Muscle of leg (tissue), 11 donors: ENCODE data around the gene LRMDA. TPM values are rescaled to one million over a fixed set of nuclear protein-coding genes. Genes with fewer than 3 reads are reported as not detected.

Source experiments
- DNase-seq: peaks from one replicate; pipeline ENCODE4 v3.0.0; 2013
- H3K27ac ChIP-seq: one replicate; pipeline ENCODE4 v1.5.1; 2013; ENCODE audit warnings: mild to moderate bottlenecking, low read length, control low read depth
- H3K27me3 ChIP-seq: one replicate; pipeline ENCODE4 v1.6.1; 2013; ENCODE audit warnings: low read length; ENCODE audit not compliant: control insufficient read depth, insufficient read depth
- H3K36me3 ChIP-seq: one replicate; pipeline ENCODE4 v1.6.1; 2013; ENCODE audit warnings: low read length; ENCODE audit not compliant: control insufficient read depth, insufficient read depth
- H3K4me1 ChIP-seq: one replicate; pipeline ENCODE4 v1.6.1; 2013; ENCODE audit warnings: low read length; ENCODE audit not compliant: control insufficient read depth, insufficient read depth
- H3K4me3 ChIP-seq: one replicate; pipeline ENCODE4 v1.5.1; 2013; ENCODE audit warnings: low read length, control low read depth
- H3K9me3 ChIP-seq: replicated peaks from 2 replicates; pipeline ENCODE4 v1.6.1; 2013; ENCODE audit warnings: low read depth, low read length; ENCODE audit not compliant: control insufficient read depth
- WGBS: methylation state at CpG from one replicate; pipeline ENCODE4 v1.1.5; 2013; ENCODE audit warnings: missing lambda C conversion rate; ENCODE audit not compliant: insufficient coverage; 5-methylcytosine and 5-hydroxymethylcytosine counted together
- polyA plus RNA-seq, 8 donors: library from polyadenylated mRNA; unstranded; fragments of 120-200 nt; gene quantifications; one replicate each; pipeline versions ENCODE4 v1.2.1 to v1.2.3, GENCODE V29; 2013; ENCODE audit warnings: inconsistent platforms in 1 of 8, low replicate concordance in 1 of 8; ENCODE audit not compliant: insufficient read length in 8 of 8, insufficient read depth in 1 of 8
- total RNA-seq: library from RNA; stranded (reverse); fragments of 120-200 nt; gene quantifications from one replicate; pipeline ENCODE4 v1.2.4, GENCODE V29; 2013

LRMDA gene
- total and polyA plus RNA-seq, 9 donors = 4.8 to 7.9 (median 5.7) TPM

- no peaks in the 10 kb centered on the region for H3K36me3 ChIP-seq
- DNase-seq = no peak
- no peak overlapping the region for H3K4me3 ChIP-seq
- no peaks in the 10 kb centered on the region for H3K4me1 ChIP-seq
- no peak overlapping the region for H3K27ac ChIP-seq
- H3K27me3 ChIP-seq = no peaks in the 10 kb centered on the region
- WGBS = 51% methylated on average over 4 of the region's 4 CpGs
- H3K9me3 ChIP-seq = no peaks in the 10 kb centered on the region
Observed at GRCh38 chr10:76178532-76179292, 747.3 kb downstream of the LRMDA start.

GRCh38 chr10:76179806-76180205 lies 748.4 kb downstream of the LRMDA start:
- Histone ChIP-seq H3K36me3 (no peaks in the 10 kb centered on the region), H3K9me3 (no peaks in the 10 kb centered on the region), H3K4me3 (no peak overlapping the region), H3K27ac (no peak overlapping the region), H3K4me1 (no peaks in the 10 kb centered on the region), H3K27me3 (no peaks in the 10 kb centered on the region)
- WGBS = 100% methylated on average over 4 of the region's 5 CpGs
- DNase-seq = no peak

- Histone ChIP-seq H3K4me3 (no peak overlapping the region), H3K27me3 (peaks cover 2% of the 10 kb centered on the region), H3K36me3 (no peaks in the 10 kb centered on the region), H3K9me3 (no peaks in the 10 kb centered on the region), H3K27ac (no peak overlapping the region), H3K4me1 (no peaks in the 10 kb centered on the region)
- no peak for DNase-seq
- no CpG with 5 or more reads among the region's 5 CpGs for WGBS
Observed at GRCh38 chr10:76184647-76185046, 753.2 kb downstream of the LRMDA start.

DNA sequence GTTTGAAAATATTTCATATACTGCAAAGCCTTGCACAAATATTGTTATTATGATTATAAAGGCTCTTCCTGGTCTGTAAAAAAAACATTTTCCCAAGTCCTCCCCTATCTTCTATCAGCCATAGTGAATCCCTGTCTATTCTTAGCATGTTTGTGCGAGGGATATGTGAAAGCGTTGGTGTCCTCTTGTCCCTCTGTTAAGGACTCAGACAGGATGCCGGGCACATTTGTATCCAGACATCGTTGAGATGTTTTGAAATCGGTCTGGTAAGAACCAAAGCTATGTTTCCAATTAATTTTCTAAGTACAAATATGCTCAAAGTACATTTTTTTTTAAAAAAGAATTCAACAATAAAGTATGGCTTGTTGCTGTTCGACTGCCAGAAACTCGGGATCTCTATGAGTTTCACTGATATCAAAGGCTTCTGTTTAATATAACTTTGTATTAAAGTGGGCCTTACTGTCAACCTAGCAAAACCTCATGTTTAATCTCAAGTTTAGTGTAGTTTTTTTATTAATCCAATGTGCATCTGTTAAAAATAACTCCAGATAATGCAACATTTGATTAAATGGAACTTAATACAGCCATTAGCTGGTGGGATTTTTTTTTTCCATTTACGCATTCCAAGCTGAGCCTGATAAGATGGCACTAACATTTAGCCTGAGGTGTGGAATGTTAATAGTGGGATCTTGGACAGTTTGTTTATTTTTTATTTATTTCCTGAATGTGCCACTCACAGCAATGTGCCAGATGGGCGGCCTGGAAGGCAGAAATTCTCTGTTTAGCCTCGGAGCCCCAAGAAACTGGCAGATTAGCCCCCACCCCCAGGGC lies 754.3 kb downstream of the LRMDA start:
- Histone ChIP-seq H3K27me3 (peaks cover 2% of the 10 kb centered on the region), H3K4me1 (no peaks in the 10 kb centered on the region), H3K9me3 (no peaks in the 10 kb centered on the region), H3K4me3 (no peak overlapping the region), H3K27ac (no peak overlapping the region), H3K36me3 (no peaks in the 10 kb centered on the region)
- 90% methylated on average over 2 of the region's 10 CpGs for WGBS
- no peak for DNase-seq

- no peaks in the 10 kb centered on the region for H3K36me3 ChIP-seq
- no peak overlapping the region for H3K27ac ChIP-seq
- no peaks in the 10 kb centered on the region for H3K9me3 ChIP-seq
- peaks cover 2% of the 10 kb centered on the region for H3K27me3 ChIP-seq
- H3K4me3 ChIP-seq = no peak overlapping the region
- no CpG with 5 or more reads among the region's 3 CpGs for WGBS
- DNase-seq = no peak
- H3K4me1 ChIP-seq = no peaks in the 10 kb centered on the region
Observed at GRCh38 chr10:76188216-76188615, 756.8 kb downstream of the LRMDA start.

DNA sequence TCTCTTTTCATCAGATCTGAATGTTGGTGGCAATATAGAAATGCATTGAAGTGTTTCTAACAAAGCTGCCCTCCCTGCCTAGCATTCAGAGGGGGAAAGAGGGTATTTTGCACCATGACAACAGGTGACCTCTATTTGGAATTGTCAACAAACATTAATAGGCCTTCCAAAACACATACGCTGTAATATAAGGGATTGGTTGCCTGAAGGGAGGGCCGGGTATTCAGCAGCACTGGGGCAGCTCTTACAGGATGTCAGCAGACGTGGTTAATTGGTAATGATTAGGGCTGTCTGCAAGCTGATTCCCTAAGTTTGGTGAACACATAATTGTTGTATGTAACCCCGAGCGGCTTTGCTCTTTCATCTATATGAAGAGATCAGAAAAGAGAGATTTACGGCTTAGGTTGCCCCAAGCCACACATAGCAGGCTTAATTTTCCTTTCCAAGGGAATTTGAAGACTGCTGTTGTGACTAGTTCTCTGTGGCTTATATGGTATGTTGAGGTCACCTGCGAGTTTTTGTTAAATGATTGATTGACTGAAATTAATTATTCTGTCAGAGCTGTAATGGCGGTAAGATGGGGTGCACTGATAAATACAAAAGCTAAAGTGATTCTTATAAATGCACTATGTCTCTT lies 759.3 kb downstream of the LRMDA start:
- H3K27me3 ChIP-seq = peaks cover 2% of the 10 kb centered on the region
- WGBS = 87% methylated on average over 2 of the region's 8 CpGs

GRCh38 chr10:76191336-76191735 lies 759.9 kb downstream of the LRMDA start:
- Histone ChIP-seq H3K4me1 (peaks cover 4% of the 10 kb centered on the region), H3K9me3 (no peaks in the 10 kb centered on the region), H3K36me3 (no peaks in the 10 kb centered on the region), H3K4me3 (no peak overlapping the region), H3K27ac (no peak overlapping the region), H3K27me3 (no peaks in the 10 kb centered on the region)
- no CpG with 5 or more reads among the region's 1 CpG for WGBS
- no peak for DNase-seq

More for the DNA sequence above, 759.3 kb downstream of the LRMDA start:
- no peak for DNase-seq
- Histone ChIP-seq H3K36me3 (no peaks in the 10 kb centered on the region), H3K4me1 (peaks cover 4% of the 10 kb centered on the region), H3K9me3 (no peaks in the 10 kb centered on the region), H3K27ac (no peak overlapping the region), H3K4me3 (no peak overlapping the region)

DNA sequence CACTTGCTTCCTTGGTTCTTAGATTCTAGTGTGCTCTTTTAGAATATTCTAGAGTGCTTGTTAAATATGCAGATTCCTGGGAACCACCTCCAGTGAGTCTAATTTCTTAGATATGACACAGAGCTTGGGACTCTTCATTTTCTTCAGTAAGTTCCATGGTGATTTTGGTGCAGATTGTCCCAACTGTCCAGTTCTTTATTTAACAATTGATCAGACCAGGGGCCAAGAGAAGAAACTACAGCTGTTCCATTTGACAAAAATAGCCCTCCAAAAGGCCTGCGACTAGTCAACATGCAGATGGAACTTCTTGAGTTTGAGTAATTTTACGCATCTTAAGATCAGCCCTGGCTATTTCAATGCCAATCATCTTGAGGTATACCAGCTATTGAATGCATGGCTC lies 760.7 kb downstream of the LRMDA start:
- H3K9me3 ChIP-seq = no peaks in the 10 kb centered on the region
- H3K4me3 ChIP-seq = no peak overlapping the region
- no peaks in the 10 kb centered on the region for H3K27me3 ChIP-seq
- no peak overlapping the region for H3K27ac ChIP-seq
- no peaks in the 10 kb centered on the region for H3K36me3 ChIP-seq
- peaks cover 4% of the 10 kb centered on the region for H3K4me1 ChIP-seq
- no peak for DNase-seq
- WGBS = 86% methylated on average over 1 of the region's 2 CpGs

DNA sequence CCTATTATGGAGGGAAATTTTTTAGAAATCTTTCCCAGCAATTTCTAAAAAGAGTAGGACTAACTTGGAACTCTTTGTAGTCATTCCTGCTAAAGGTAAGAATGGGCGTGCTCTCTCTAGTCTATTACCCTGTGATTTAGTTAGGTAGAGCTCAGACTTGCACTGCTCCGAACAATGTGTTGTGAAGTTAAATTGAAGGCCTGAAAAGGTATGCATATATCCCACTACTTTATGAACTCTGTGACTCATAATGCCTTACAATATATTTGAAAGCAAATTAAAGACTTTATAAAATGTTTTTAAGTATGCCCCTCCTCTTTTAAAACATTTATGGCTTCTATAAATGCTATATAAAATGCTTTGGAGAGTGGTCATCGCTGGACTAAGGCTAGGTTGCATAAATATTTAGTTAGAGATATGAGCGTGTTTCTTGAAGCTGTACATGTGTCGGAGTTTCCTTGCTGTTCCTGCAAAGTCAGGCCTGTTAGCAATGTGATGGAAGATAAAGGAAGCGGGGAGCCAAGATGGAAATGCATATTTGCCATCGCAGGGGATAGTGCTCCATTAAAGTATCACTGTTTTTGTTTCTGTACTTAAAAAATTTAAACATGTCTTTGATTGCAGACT lies 761.4 kb downstream of the LRMDA start:
- Histone ChIP-seq H3K4me3 (no peak overlapping the region), H3K27ac (no peak overlapping the region), H3K36me3 (no peaks in the 10 kb centered on the region), H3K4me1 (peaks cover 4% of the 10 kb centered on the region), H3K27me3 (no peaks in the 10 kb centered on the region), H3K9me3 (no peaks in the 10 kb centered on the region)
- 93% methylated on average over 3 of the region's 7 CpGs for WGBS
- DNase-seq = no peak
